Stomach (tissue), 9 donors: ENCODE measurements around the gene SSTR5. TPM values are rescaled to one million over a fixed set of nuclear protein-coding genes. Genes with fewer than 3 reads are reported as not detected.

Experiments
- DNase-seq, 2 donors: peaks; one replicate each; pipeline versions ENCODE4 v3.0.0 to v3.0.0-alpha.2; 2013 to 2019
- H3K27ac ChIP-seq, 5 donors: fragments of 200-600 bp in 4 of 5; sonication (generic) in 4 of 5; one replicate each; pipeline ENCODE4 v1.5.1; 2013 to 2019; ENCODE audit warnings: mild to moderate bottlenecking in 1 of 5, moderate library complexity in 1 of 5
- H3K27me3 ChIP-seq, 3 donors: fragments of 200-600 bp; sonication (generic); one replicate each; pipeline ENCODE4 v1.5.1; 2017 to 2019; ENCODE audit warnings: mixed run types in 1 of 3
- H3K36me3 ChIP-seq, 4 donors: fragments of 200-600 bp; sonication (generic); 1 replicate in 3 of 4; 2 replicates in 1 of 4; pipeline ENCODE4 v1.5.1; 2016 to 2019
- H3K4me1 ChIP-seq, 4 donors: fragments of 200-600 bp; sonication (generic); one replicate each; pipeline ENCODE4 v1.5.1; 2016 to 2019
- H3K4me3 ChIP-seq, 4 donors: fragments of 200-600 bp; sonication (generic) in 3 of 4; one replicate each; pipeline ENCODE4 v1.5.1; 2016 to 2019; ENCODE audit warnings: mild to moderate bottlenecking in 1 of 4
- H3K9me3 ChIP-seq, 4 donors: fragments of 200-600 bp; sonication (generic); one replicate each; pipeline ENCODE4 v1.5.1; 2016 to 2019
- CTCF ChIP-seq, 7 experiments: fragments of 450-650 bp in 4 of 7; fragments of 200-600 bp in 3 of 7; sonication (generic) in 3 of 7; IDR thresholded peaks; one replicate each; pipeline ENCODE4 v1.5.1; 2016 to 2019; ENCODE audit warnings: antibody characterized with exemption in 7 of 7, control low read depth in 2 of 7, mild to moderate bottlenecking in 1 of 7
- EP300 ChIP-seq: sonication (generic); formaldehyde crosslinking; IDR thresholded peaks from one replicate; pipeline ENCODE4 v1.6.1; 2017; ENCODE audit warnings: antibody characterized with exemption
- POLR2A ChIP-seq, 4 donors: fragments of 450-650 bp; IDR thresholded peaks; one replicate each; pipeline ENCODE4 v1.6.1; 2016; ENCODE audit warnings: antibody characterized with exemption in 4 of 4, control low read depth in 2 of 4, mild to moderate bottlenecking in 1 of 4, moderate library complexity in 1 of 4
- POLR2AphosphoS5 ChIP-seq, 3 donors: sonication (generic); formaldehyde crosslinking; IDR thresholded peaks; one replicate each; pipeline ENCODE4 v1.6.1; 2016; ENCODE audit warnings: antibody characterized with exemption in 3 of 3
- WGBS, 5 donors: extraction: QIAGEN DNeasy Blood & Tissue Kit in 3 of 5; methylation state at CpG; one replicate each; pipeline versions ENCODE4 v1.1.5 to v1.1.7; 2013 to 2018; 5-methylcytosine and 5-hydroxymethylcytosine counted together
- intact Hi-C: fragments of 100-400 bp; cut with DNase I; formaldehyde crosslinking; loops from one replicate; pipeline ENCODE4 v1.15.1; 2023; ENCODE audit warnings: low total_unique reads
- polyA plus RNA-seq, 3 donors: library from polyadenylated mRNA; stranded (reverse); fragments of 200-250 nt; gene quantifications; one replicate each; pipeline ENCODE4 v1.2.3, GENCODE V29; 2013
- total RNA-seq, 5 donors: library from RNA; depleted of rRNA; stranded (reverse); fragments of >200 nt; gene quantifications; one replicate each; pipeline versions ENCODE4 v1.1.0 to v1.2.3, GENCODE V29; 2014 to 2016
- donor health status: healthy with polysubstance abuse.
- donor health status: Bipolar disorder and iron deficiency.
- donor health status: healthy.

SSTR5 gene
- total and polyA plus RNA-seq, 8 donors, result 0.13 TPM; not detected in 7

GRCh38 chr16:1026784-1027500 lies 45.6 kb upstream of the SSTR5 start:
- Histone ChIP-seq H3K4me3 (no peak overlapping the region), H3K27me3 (peaks cover 4 to 79% (median 39%) of the 10 kb centered on the region in 3 donors), H3K4me1 (peaks cover 0 to 5% (median 0%) of the 10 kb centered on the region in 4 donors), H3K36me3 (no peaks in the 10 kb centered on the region), H3K27ac (no peak overlapping the region), H3K9me3 (no peaks in the 10 kb centered on the region)
- WGBS, 5 donors, result 76 to 84% (median 80%) methylated on average over 20 to 27 of the region's 27 CpGs
- no peak for DNase-seq
- TF ChIP-seq CTCF (IDR thresholded peaks at IDR 0.05) (no peak), POLR2AphosphoS5 (IDR thresholded peaks at IDR 0.05) (no peak), POLR2A (IDR thresholded peaks at IDR 0.05) (no peak), EP300 (no peak)
- intact Hi-C loops, result no loop called here

- intact Hi-C loops, result no loop called here
- no peak for DNase-seq
- Histone ChIP-seq H3K27me3 (peaks cover 2 to 78% (median 34%) of the 10 kb centered on the region in 3 donors), H3K36me3 (no peaks in the 10 kb centered on the region), H3K4me1 (peaks cover 0 to 5% (median 0%) of the 10 kb centered on the region in 4 donors), H3K9me3 (no peaks in the 10 kb centered on the region), H3K4me3 (no peak overlapping the region), H3K27ac (no peak overlapping the region)
- TF ChIP-seq POLR2A (IDR thresholded peaks at IDR 0.05), result no peak
- no peak for TF ChIP-seq EP300
- no peak for TF ChIP-seq POLR2AphosphoS5 (IDR thresholded peaks at IDR 0.05)
- no peak for TF ChIP-seq CTCF (IDR thresholded peaks at IDR 0.05)
- WGBS, 5 donors, result 80 to 90% (median 87%) methylated on average over 22 of the region's 22 CpGs
Measured at GRCh38 chr16:1027501-1027815, 45.1 kb upstream of the SSTR5 start.

- no peak overlapping the region for H3K4me3 ChIP-seq
- no peak for DNase-seq
- H3K9me3 ChIP-seq, result no peaks in the 10 kb centered on the region
- peaks cover 0 to 72% (median 28%) of the 10 kb centered on the region in 3 donors for H3K27me3 ChIP-seq
- no peaks in the 10 kb centered on the region for H3K36me3 ChIP-seq
- TF ChIP-seq EP300 (no peak), POLR2AphosphoS5 (IDR thresholded peaks at IDR 0.05) (no peak), CTCF (IDR thresholded peaks at IDR 0.05) (no peak), POLR2A (IDR thresholded peaks at IDR 0.05) (no peak)
- WGBS, 5 donors, result 60 to 72% (median 63%) methylated on average over 4 to 15 of the region's 15 CpGs
- peaks cover 0 to 5% (median 0%) of the 10 kb centered on the region in 4 donors for H3K4me1 ChIP-seq
- intact Hi-C loops, result no loop called here
- no peak overlapping the region for H3K27ac ChIP-seq
Measured at GRCh38 chr16:1028056-1028455, 44.5 kb upstream of the SSTR5 start.

- DNase-seq, result peak in 1 of 2 donors; percentile 73
- H3K36me3 ChIP-seq, result no peaks in the 10 kb centered on the region
- TF ChIP-seq EP300 (no peak), CTCF (IDR thresholded peaks at IDR 0.05) (no peak), POLR2A (IDR thresholded peaks at IDR 0.05) (no peak), POLR2AphosphoS5 (IDR thresholded peaks at IDR 0.05) (no peak)
- H3K27me3 ChIP-seq, result peaks cover 0 to 65% (median 23%) of the 10 kb centered on the region in 3 donors
- H3K4me3 ChIP-seq, result no peak overlapping the region
- intact Hi-C loops, result no loop called here
- H3K4me1 ChIP-seq, result peaks cover 0 to 5% (median 0%) of the 10 kb centered on the region in 4 donors
- no peaks in the 10 kb centered on the region for H3K9me3 ChIP-seq
- H3K27ac ChIP-seq, result no peak overlapping the region
- 20 to 43% (median 36%) methylated on average over 7 to 39 of the region's 39 CpGs for WGBS, 5 donors
Measured at GRCh38 chr16:1028524-1029258, 43.9 kb upstream of the SSTR5 start.
